ENCODE measurements around the gene SIRPB2. TPM values are rescaled to one million over a fixed set of nuclear protein-coding genes. Genes with fewer than 3 reads are reported as not detected.

Gene SIRPB2
- total RNA-seq, 4 donors from 2014 or later, result 0.79 to 6.4 (median 3.1) TPM

DNA sequence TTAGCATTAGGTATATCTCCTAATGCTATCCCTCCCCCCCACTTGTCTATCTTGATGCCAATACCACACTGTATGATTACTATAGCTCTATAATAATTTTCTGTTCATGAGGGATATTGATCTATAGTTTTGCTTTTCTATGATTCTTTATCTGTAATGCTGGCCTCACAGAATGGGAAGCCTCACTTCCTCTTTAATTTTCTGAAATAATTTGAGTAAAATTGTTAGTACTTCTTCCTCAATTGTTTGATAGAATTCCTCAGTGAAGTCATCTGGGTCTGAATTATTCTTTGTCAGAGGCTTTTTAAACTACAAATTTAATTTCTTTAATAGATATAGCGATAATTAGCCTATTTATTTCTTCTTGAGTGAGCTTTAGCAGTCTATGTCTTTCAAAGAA, 35.1 kb upstream of the SIRPB2 start:
- no peak overlapping the region for H3K4me3 ChIP-seq (ENCODE audit: low read depth, poor library complexity, severe bottlenecking)
- no peak for TF ChIP-seq POLR2A (IDR thresholded peaks at IDR 0.05)
- TF ChIP-seq, protein P1, sequence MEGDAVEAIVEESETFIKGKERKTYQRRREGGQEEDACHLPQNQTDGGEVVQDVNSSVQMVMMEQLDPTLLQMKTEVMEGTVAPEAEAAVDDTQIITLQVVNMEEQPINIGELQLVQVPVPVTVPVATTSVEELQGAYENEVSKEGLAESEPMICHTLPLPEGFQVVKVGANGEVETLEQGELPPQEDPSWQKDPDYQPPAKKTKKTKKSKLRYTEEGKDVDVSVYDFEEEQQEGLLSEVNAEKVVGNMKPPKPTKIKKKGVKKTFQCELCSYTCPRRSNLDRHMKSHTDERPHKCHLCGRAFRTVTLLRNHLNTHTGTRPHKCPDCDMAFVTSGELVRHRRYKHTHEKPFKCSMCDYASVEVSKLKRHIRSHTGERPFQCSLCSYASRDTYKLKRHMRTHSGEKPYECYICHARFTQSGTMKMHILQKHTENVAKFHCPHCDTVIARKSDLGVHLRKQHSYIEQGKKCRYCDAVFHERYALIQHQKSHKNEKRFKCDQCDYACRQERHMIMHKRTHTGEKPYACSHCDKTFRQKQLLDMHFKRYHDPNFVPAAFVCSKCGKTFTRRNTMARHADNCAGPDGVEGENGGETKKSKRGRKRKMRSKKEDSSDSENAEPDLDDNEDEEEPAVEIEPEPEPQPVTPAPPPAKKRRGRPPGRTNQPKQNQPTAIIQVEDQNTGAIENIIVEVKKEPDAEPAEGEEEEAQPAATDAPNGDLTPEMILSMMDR (IDR thresholded peaks at IDR 0.05), result no peak
- intact Hi-C loops (cut with DNase I; ENCODE audit: low total_unique reads), result no loop called here
- WGBS, 2 donors, result 71 to 83% methylated on average over 1 of the region's 1 CpG
- no peak for DNase-seq (ENCODE audit: low spot score in 2 of 2)

- intact Hi-C loops (cut with DNase I; ENCODE audit: low total_unique reads), result no loop called here
- TF ChIP-seq, protein P1 (IDR thresholded peaks at IDR 0.05), result no peak
- no peak for TF ChIP-seq POLR2A (IDR thresholded peaks at IDR 0.05)
Observed at GRCh38 chr20:1524004-1524403, 32.8 kb upstream of the SIRPB2 start.

DNA sequence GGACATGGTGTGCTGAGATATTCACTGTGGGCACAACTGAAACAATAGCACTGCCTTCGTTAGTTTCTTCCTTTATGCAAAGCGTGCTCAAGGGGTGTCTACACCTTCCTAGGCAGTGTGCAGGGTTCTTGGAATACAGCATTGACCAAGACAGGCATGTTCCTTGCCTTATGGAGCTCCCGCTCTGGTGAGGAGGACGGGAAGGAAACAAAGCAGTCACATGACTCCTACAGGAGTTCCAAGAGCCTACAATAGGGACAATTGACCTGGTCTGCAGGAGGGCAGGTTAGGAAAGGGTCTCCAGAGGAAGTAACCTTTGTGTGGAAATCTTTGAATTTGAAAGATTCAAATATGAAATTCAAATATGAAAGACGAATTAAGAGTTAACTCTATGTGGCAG, 25.8 kb upstream of the SIRPB2 start:
- TF ChIP-seq POLR2A (IDR thresholded peaks at IDR 0.05), result no peak
- TF ChIP-seq, protein P1 (IDR thresholded peaks at IDR 0.05), result no peak
- DNase-seq (ENCODE audit: low spot score in 2 of 2), result no peak
- no peak overlapping the region for H3K4me3 ChIP-seq (ENCODE audit: low read depth, poor library complexity, severe bottlenecking)
- intact Hi-C loops (cut with DNase I; ENCODE audit: low total_unique reads), result no loop called here
- WGBS, 2 donors, result 73 to 83% methylated on average over 5 of the region's 5 CpGs

More at GRCh38 chr20:1524004-1524403, 32.8 kb upstream of the SIRPB2 start:
- no peak for DNase-seq (ENCODE audit: low spot score in 2 of 2)
- H3K4me3 ChIP-seq (ENCODE audit: low read depth, poor library complexity, severe bottlenecking), result no peak overlapping the region
- 46 to 50% methylated on average over 4 of the region's 4 CpGs for WGBS, 2 donors

DNA sequence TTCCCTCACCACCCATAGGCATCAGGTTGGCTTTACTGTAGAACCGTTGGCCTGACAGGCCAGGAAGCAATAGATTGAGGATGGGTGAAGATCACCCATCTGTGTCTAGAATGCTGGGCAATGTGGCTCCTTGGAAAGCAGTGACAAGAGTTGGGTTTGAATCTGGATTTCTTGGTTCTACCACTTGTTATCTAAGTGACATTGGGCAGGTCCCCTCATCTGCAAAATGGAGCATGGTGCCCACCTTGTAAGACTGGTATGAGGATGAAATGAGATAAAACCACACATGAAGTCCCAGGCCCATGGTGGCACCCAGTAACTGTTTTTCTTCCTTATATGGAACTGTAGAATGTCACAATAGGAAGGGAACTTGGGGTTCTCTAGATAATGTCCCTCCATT, 22.6 kb upstream of the SIRPB2 start:
- 73 to 86% methylated on average over 1 of the region's 1 CpG for WGBS, 2 donors
- no peak for DNase-seq (ENCODE audit: low spot score in 2 of 2)
- no peak overlapping the region for H3K4me3 ChIP-seq (ENCODE audit: low read depth, poor library complexity, severe bottlenecking)
- TF ChIP-seq, protein P1 (IDR thresholded peaks at IDR 0.05), result no peak
- TF ChIP-seq POLR2A (IDR thresholded peaks at IDR 0.05), result no peak
- intact Hi-C loops (cut with DNase I; ENCODE audit: low total_unique reads), result no loop called here

- 34 to 37% methylated on average over 9 of the region's 9 CpGs for WGBS, 2 donors
- no peak for TF ChIP-seq POLR2A (IDR thresholded peaks at IDR 0.05)
- TF ChIP-seq, protein P1 (IDR thresholded peaks at IDR 0.05), result no peak
- intact Hi-C loops (cut with DNase I; ENCODE audit: low total_unique reads), result loop anchor here (10.0 kb wide), 1 partner anchor 194 kb away; no protein-coding TSS in a partner anchor
- no peak for DNase-seq (ENCODE audit: low spot score in 2 of 2)
- H3K4me3 ChIP-seq (ENCODE audit: low read depth, poor library complexity, severe bottlenecking), result no peak overlapping the region
Observed at GRCh38 chr20:1509237-1509636, 18.0 kb upstream of the SIRPB2 start.

- DNase-seq (ENCODE audit: low spot score in 2 of 2), result no peak
- intact Hi-C loops (cut with DNase I; ENCODE audit: low total_unique reads), result loop anchor here (10.0 kb wide), 1 partner anchor 194 kb away; no protein-coding TSS in a partner anchor
- TF ChIP-seq POLR2A (IDR thresholded peaks at IDR 0.05), result no peak
- TF ChIP-seq, protein P1 (IDR thresholded peaks at IDR 0.05), result no peak
- no peak overlapping the region for H3K4me3 ChIP-seq (ENCODE audit: low read depth, poor library complexity, severe bottlenecking)
Observed at GRCh38 chr20:1508574-1508973, 17.4 kb upstream of the SIRPB2 start.
